H9 (cell line): Measurements from ENCODE around the gene NPAS3. TPM values are rescaled to one million over a fixed set of nuclear protein-coding genes. Genes with fewer than 3 reads are reported as not detected.

Source experiments
- DNase-seq: peaks from one replicate; pipeline ENCODE4 v3.0.0-alpha.2; 2017
- H2AFZ ChIP-seq: one replicate; pipeline ENCODE4 v1.6.1; 2013; ENCODE audit warnings: mild to moderate bottlenecking, low read length, control low read depth, moderate library complexity
- H2AK5ac ChIP-seq: 2 replicates; pipeline ENCODE4 v1.6.1; 2013; ENCODE audit warnings: low read length, control low read depth, mixed read lengths; ENCODE audit not compliant: insufficient read length
- H2BK120ac ChIP-seq: one replicate; pipeline ENCODE4 v1.6.1; 2013; ENCODE audit warnings: low read depth, mild to moderate bottlenecking, low read length, control low read depth, inconsistent platforms; ENCODE audit not compliant: poor library complexity, severe bottlenecking
- H2BK12ac ChIP-seq: 2 replicates; pipeline ENCODE4 v1.6.1; 2013; ENCODE audit warnings: low read length, control low read depth, mixed read lengths, low read depth; ENCODE audit not compliant: insufficient read length
- H2BK15ac ChIP-seq: 2 replicates; pipeline ENCODE4 v1.6.1; 2013; ENCODE audit warnings: low read depth, low read length, control low read depth
- H2BK20ac ChIP-seq: one replicate; pipeline ENCODE4 v1.6.1; 2013; ENCODE audit warnings: low read depth, mild to moderate bottlenecking, low read length, control low read depth, inconsistent platforms; ENCODE audit not compliant: poor library complexity, severe bottlenecking
- H2BK5ac ChIP-seq: 2 replicates; pipeline ENCODE4 v1.6.1; 2013; ENCODE audit warnings: low read length, control low read depth, mixed read lengths; ENCODE audit not compliant: insufficient read length
- H3K14ac ChIP-seq: 2 replicates; pipeline ENCODE4 v1.6.1; 2013; ENCODE audit warnings: low read length, control low read depth; ENCODE audit not compliant: insufficient read depth
- H3K18ac ChIP-seq: 2 replicates; pipeline ENCODE4 v1.6.1; 2013; ENCODE audit warnings: low read depth, mild to moderate bottlenecking, mixed read lengths, low read length, control low read depth; ENCODE audit not compliant: insufficient read length
- H3K23ac ChIP-seq: 2 replicates; pipeline ENCODE4 v1.6.1; 2013; ENCODE audit warnings: low read length, control low read depth, mixed read lengths, low read depth; ENCODE audit not compliant: insufficient read length
- H3K23me2 ChIP-seq: 2 replicates; pipeline ENCODE4 v1.6.1; 2013; ENCODE audit warnings: low read depth, mild to moderate bottlenecking, mixed read lengths, low read length, control low read depth; ENCODE audit not compliant: insufficient read length, poor library complexity, severe bottlenecking
- H3K27ac ChIP-seq: 2 replicates; pipeline ENCODE4 v1.5.1; 2013; ENCODE audit warnings: low read length, control low read depth, mixed read lengths, low read depth; ENCODE audit not compliant: insufficient read length
- H3K27me3 ChIP-seq: 2 replicates; pipeline ENCODE4 v1.6.1; 2013; ENCODE audit warnings: low read length, control low read depth, inconsistent platforms; ENCODE audit not compliant: insufficient read depth
- H3K4ac ChIP-seq: 2 replicates; pipeline ENCODE4 v1.6.1; 2013; ENCODE audit warnings: low read depth, mild to moderate bottlenecking, control low read depth, inconsistent platforms, low read length, moderate library complexity
- H3K4me1 ChIP-seq: 2 replicates; pipeline ENCODE4 v1.6.1; 2013; ENCODE audit warnings: low read length, control low read depth, inconsistent platforms; ENCODE audit not compliant: insufficient read depth
- H3K4me2 ChIP-seq: 2 replicates; pipeline ENCODE4 v1.6.1; 2013; ENCODE audit warnings: low read length, control low read depth, mixed read lengths; ENCODE audit not compliant: insufficient read length, insufficient read depth
- H3K56ac ChIP-seq: 2 replicates; pipeline ENCODE4 v1.6.1; 2013; ENCODE audit warnings: low read depth, mild to moderate bottlenecking, mixed read lengths, low read length, control low read depth; ENCODE audit not compliant: insufficient read length
- H3K79me1 ChIP-seq: 2 replicates; pipeline ENCODE4 v1.6.1; 2013; ENCODE audit warnings: low read depth, mild to moderate bottlenecking, moderate library complexity, low read length, control low read depth, inconsistent platforms; ENCODE audit not compliant: insufficient read depth, poor library complexity, severe bottlenecking
- H3K79me2 ChIP-seq: 2 replicates; pipeline ENCODE4 v1.6.1; 2013; ENCODE audit warnings: low read length, control low read depth, inconsistent platforms; ENCODE audit not compliant: insufficient read depth
- H3K9ac ChIP-seq: 2 replicates; pipeline ENCODE4 v1.6.1; 2013; ENCODE audit warnings: low read length, control low read depth, mixed read lengths; ENCODE audit not compliant: insufficient read length; ENCODE audit errors: extremely low read depth
- H3K9me3 ChIP-seq: one replicate; pipeline ENCODE4 v1.6.1; 2013; ENCODE audit warnings: low read depth, low read length, inconsistent platforms; ENCODE audit not compliant: control insufficient read depth
- H3T11ph ChIP-seq: one replicate; pipeline ENCODE4 v1.6.1; 2013; ENCODE audit warnings: mild to moderate bottlenecking, low read length, control low read depth, inconsistent platforms
- H4K20me1 ChIP-seq: one replicate; pipeline ENCODE4 v1.6.1; 2013; ENCODE audit not compliant: control insufficient read depth, insufficient read length, insufficient read depth
- H4K5ac ChIP-seq: 2 replicates; pipeline ENCODE4 v1.6.1; 2013; ENCODE audit warnings: low read depth, mild to moderate bottlenecking, mixed read lengths, low read length, control low read depth; ENCODE audit not compliant: insufficient read length
- H4K8ac ChIP-seq: replicated peaks from 2 replicates; pipeline ENCODE4 v1.6.1; 2013; ENCODE audit warnings: low read length, control low read depth, mixed read lengths, low read depth; ENCODE audit not compliant: insufficient read length
- H4K91ac ChIP-seq: 2 replicates; pipeline ENCODE4 v1.6.1; 2013; ENCODE audit warnings: low read depth, mild to moderate bottlenecking, moderate library complexity, mixed read lengths, low read length, control low read depth; ENCODE audit not compliant: insufficient read length
- H3K27ac Mint-ChIP-seq, 3 experiments: 2 replicates in 2 of 3; 3 replicates in 1 of 3; pipeline ENCODE4 v1.8.0; 2020 to 2021; ENCODE audit warnings: mixed read lengths in 3 of 3, mild to moderate bottlenecking in 1 of 3, moderate library complexity in 1 of 3
- H3K27me3 Mint-ChIP-seq: 2 replicates; pipeline ENCODE4 v1.8.0; 2021; ENCODE audit warnings: low read depth, mild to moderate bottlenecking, moderate library complexity, mixed read lengths
- H3K36me3 Mint-ChIP-seq, 3 experiments: 2 replicates in 2 of 3; 3 replicates in 1 of 3; pipeline ENCODE4 v1.8.0; 2020 to 2021; ENCODE audit warnings: low read depth in 3 of 3, mixed read lengths in 3 of 3; ENCODE audit not compliant: insufficient read depth in 1 of 3
- H3K4me1 Mint-ChIP-seq, 2 experiments: 2 replicates each; pipeline ENCODE4 v1.8.0; 2020; ENCODE audit warnings: mixed read lengths in 2 of 2
- H3K4me3 Mint-ChIP-seq, 2 experiments: 2 replicates in 1 of 2; 3 replicates in 1 of 2; pipeline ENCODE4 v1.8.0; 2020 to 2021; ENCODE audit warnings: mild to moderate bottlenecking in 2 of 2, mixed read lengths in 2 of 2, moderate library complexity in 1 of 2
- H3K9me3 Mint-ChIP-seq, 2 experiments: 2 replicates in 1 of 2; 3 replicates in 1 of 2; pipeline ENCODE4 v1.8.0; 2020; ENCODE audit warnings: mild to moderate bottlenecking in 2 of 2, mixed read lengths in 2 of 2, moderate library complexity in 1 of 2
- CTCF ChIP-seq: fragments of 200-600 bp; sonication (generic); conservative IDR thresholded peaks from 3 replicates; pipeline ENCODE4 v1.8.0; 2021; ENCODE audit warnings: antibody characterized with exemption, mild to moderate bottlenecking
- WGBS: extraction: QIAGEN DNeasy Blood & Tissue Kit; methylation state at CpG from one replicate; pipeline ENCODE4 v1.1.7; 2013; ENCODE audit warnings: missing lambda C conversion rate, low lambda C conversion rate, mixed read lengths; ENCODE audit not compliant: insufficient read length; ENCODE audit errors: extremely low coverage; 5-methylcytosine and 5-hydroxymethylcytosine counted together
- total RNA-seq: library from RNA; stranded (reverse); gene quantifications from 2 replicates; pipeline ENCODE4 v1.2.1, GENCODE V29; 2021

The NPAS3 gene
- total RNA-seq, 1 experiment from 2014 or later: 0.17 TPM

- Histone ChIP-seq H3K23ac (no peak overlapping the region), H3K4me1 (no peaks in the 10 kb centered on the region), H4K91ac (no peak overlapping the region), H3K23me2 (no peaks in the 10 kb centered on the region), H2BK20ac (no peak overlapping the region), H2BK5ac (no peak overlapping the region), H2BK15ac (no peak overlapping the region), H2BK120ac (no peak overlapping the region), H3T11ph (no peak overlapping the region), H3K79me1 (no peaks in the 10 kb centered on the region), H3K27ac (no peak overlapping the region), H4K5ac (no peak overlapping the region), H3K4ac (no peak overlapping the region), H4K20me1 (no peaks in the 10 kb centered on the region), H3K14ac (no peak overlapping the region), H3K56ac (no peak overlapping the region), H3K9ac (no peak overlapping the region), H2BK12ac (no peak overlapping the region), H3K27me3 (no peaks in the 10 kb centered on the region), H3K79me2 (no peaks in the 10 kb centered on the region), H4K8ac (no peak overlapping the region), H3K4me2 (no peak overlapping the region), H3K9me3 (no peaks in the 10 kb centered on the region), H3K18ac (no peak overlapping the region), H2AFZ (no peak overlapping the region), H2AK5ac (no peak overlapping the region)
- H3K27ac Mint-ChIP-seq: no peak overlapping the region
- peaks cover 11 to 16% of the 10 kb centered on the region in 2 experiments for H3K4me1 Mint-ChIP-seq
- WGBS: no CpG with 5 or more reads among the region's 4 CpGs
- no peak for DNase-seq
- H3K27me3 Mint-ChIP-seq: no peaks in the 10 kb centered on the region
- H3K4me3 Mint-ChIP-seq: no peak overlapping the region
- no peak for TF ChIP-seq CTCF
- no peaks in the 10 kb centered on the region for H3K9me3 Mint-ChIP-seq
- H3K36me3 Mint-ChIP-seq: no peaks in the 10 kb centered on the region
Measured at GRCh38 chr14:33275879-33276278, 337.2 kb downstream of the NPAS3 start.
